T follicular helper cell (primary cell): ENCODE data around the gene RCC1.
"Not testable (repeated sequence)": the region's sequence is repeated elsewhere in the genome, so short reads cannot be mapped to it uniquely, and the experiment has no call there.

Experiments used
- DNase-seq: peaks from one replicate; pipeline ENCODE4 v3.0.0-alpha.2; 2020; ENCODE audit warnings: low read depth

Gene RCC1

DNA sequence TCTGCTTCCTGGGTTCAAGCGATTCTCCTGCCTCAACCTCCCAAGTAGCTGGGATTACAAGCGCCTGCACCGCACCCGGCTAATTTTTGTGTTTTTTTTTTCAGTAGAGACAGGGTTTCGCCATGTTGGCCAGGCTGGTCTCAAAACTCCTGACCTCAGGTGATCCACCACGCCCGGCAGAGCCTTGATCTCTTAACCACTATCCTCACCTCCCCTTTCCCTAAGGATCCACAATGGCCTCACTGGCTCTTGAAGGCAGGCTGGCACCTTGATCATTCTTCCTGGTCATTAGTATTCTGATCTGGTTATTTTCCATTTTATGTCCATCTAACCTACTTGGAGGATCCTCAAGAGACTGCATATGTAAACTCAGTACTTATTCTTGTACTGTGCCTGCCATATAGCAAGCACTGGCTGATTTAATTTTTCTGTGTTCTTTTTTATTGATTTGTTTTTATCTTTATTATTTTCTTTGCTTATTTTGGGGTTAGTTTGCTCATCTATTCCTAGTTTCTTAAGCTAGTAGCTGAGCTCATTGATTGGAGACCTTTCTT lies 6.3 kb downstream of the RCC1 start:
- no peak for DNase-seq

- not testable (repeated sequence) for DNase-seq
These were observed 8.6 kb downstream of the RCC1 start for GRCh38 chr1:28514445-28514933.

- no peak for DNase-seq
These were observed 10.7 kb downstream of the RCC1 start for GRCh38 chr1:28516518-28516956.

DNA sequence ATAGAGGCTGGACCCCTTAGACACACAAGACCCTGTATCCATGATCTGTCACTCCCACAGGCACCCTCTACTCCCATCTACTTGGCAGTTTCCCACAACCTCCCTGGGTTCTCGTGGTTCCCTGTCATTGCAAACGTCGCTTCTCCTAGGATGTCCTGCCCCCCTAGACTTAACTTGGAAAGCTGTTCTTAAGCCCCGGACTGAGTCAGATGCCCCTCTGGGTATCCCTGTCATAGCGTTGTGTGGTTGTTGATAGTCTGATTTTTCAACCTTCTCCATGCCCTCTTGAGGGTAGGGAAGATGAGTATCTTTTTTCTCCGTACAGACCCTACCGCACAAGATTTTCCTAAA lies 11.8 kb downstream of the RCC1 start:
- no peak for DNase-seq

DNA sequence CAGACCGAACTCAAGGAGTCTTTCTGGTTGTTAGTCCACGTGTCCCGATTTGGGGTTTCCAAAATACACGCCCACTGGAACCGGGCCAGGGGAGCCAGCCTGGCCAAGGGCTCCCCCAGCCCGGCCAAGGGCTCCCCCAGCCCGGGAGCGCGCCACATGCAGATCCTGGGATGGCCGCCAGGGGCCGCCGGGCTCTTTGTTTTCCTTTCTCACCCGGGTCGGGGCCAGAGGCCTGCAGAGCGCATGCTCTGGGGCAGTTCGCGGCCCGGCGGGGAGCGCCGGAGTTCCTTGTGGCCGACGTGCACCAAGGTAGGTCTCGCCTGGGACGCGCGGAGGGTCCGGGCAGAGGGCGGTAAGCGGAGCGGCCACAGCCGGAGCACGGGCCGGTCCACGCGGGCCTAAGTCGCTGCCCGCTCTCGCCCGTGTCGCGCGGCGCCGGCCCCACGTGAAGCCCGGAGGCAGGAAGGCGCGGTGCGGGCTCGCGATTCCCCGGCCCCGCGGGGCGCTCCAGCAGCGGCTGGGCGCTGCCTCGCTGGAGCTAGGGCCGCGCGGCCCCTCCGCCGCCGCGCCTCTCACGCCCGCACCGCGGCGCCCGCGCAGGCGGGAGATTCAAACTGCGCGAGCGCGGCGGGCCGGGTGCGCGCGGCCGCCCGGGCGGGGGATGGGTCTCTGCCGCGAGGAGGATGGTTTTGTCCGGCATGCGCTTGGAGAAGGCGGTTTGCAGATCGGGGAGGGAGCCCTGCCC lies 12.3 kb downstream of the RCC1 start:
- peak; percentile 75 for DNase-seq

DNA sequence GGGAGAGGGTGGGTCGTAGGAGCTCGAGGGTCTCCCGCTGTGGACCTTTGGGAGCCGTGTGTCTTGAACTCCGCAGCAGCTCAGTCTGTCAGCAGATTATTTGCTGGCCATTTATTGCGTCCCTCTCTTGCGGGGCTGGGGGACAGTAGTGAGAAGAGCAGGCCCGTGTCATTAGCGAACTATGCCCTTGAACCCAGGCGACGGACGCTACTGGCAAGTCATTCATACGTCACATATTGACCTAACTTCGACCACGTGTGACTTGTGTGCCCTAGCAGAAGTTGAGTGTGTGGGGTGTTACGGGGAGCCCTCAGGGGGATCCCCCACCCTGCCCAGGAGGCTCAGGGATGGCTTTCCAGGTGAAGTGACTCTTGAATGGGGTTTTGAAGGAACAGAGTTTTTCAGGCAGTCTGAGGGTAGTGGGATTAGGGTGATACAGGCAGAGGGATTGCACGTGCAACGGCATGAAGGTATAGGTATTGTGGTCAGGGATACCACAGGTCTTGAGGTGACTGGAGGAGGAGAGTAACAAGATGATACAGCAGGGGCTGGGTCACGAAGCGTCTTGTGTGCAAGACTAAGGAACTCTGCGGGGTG lies 13.0 kb downstream of the RCC1 start:
- DNase-seq, result no peak

DNA sequence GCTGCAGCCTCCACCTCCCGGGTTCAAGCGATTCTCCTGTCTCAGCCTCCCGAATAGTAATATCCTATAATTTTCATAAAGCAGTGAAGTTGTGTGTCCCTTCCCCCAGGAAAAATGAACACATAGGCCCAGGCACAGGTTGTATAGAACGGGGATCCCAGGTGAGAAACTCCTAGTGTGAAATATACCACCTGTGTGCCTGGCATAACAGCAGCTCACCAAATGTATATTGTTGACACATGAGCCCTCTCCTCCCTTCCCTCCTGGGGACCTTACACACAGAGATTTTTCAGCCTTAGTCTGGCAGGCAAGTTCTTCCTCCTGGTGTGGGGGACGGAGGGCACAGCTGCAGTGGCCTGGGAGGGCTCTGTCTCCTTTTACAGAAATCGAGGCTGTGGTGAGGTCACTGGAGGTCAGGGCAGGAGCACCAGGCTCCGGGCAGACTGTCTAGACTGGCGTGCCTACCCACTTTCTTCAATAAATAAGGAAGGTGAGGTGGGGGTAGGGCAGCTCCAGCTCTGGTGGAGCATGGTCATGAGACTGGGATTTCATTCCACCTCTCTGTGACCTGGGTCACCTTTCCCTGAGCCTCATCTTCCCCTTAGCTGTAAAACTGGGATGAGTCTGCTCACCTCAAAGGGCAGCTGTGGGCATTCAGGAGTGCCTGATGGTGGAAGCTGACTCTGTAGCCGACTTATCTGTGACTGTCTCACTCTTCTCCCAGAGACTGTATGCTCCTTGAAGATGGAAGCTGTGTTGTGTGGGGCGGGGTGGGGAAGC lies 14.3 kb downstream of the RCC1 start:
- no peak for DNase-seq

DNA sequence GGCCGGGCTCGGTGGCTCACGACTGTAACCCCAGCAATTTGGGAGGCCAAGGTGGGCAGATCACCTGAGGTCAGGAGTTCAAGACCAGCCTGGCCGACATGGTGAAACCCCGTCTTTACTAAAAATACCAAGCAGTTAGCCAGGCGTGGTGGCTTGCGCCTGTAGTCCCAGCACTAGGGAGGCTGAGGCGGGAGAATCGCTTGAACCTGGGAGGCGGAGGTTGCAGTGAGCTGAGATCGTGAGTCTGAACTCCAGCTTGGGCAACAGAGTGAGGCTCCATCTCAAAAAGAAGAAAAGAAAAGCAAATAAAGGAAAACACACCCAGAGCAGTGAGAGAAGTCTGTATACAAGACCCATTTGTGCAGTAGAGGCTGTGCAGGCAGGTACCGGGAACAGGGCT lies 15.0 kb downstream of the RCC1 start:
- not testable (repeated sequence) for DNase-seq

- DNase-seq, result no peak
These were observed 15.8 kb downstream of the RCC1 start for GRCh38 chr1:28521502-28522164.

DNA sequence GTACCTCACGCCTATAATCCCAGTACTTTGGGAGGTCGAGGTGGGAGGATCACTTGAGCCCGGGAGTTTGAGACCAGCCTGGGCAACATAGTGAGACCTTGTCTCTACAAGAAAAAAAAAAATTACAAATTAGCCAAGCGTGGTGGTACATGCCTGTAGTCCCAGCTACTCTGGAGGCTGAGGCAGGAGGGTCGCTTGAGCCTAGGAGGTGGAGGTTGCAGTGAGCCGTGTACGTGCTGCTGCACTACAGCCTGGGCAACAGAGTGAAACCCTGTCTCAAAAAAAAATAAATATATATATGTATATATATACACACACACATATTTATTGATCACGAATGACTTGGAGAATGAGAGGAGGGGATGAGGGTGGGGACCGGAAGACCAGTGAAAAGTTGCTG lies 16.7 kb downstream of the RCC1 start:
- DNase-seq, result not testable (repeated sequence)

GRCh38 chr1:28525002-28525642 lies 19.3 kb downstream of the RCC1 start:
- not testable (repeated sequence) for DNase-seq

- no peak for DNase-seq
These were observed 21.0 kb downstream of the RCC1 start for GRCh38 chr1:28526886-28527285.

DNA sequence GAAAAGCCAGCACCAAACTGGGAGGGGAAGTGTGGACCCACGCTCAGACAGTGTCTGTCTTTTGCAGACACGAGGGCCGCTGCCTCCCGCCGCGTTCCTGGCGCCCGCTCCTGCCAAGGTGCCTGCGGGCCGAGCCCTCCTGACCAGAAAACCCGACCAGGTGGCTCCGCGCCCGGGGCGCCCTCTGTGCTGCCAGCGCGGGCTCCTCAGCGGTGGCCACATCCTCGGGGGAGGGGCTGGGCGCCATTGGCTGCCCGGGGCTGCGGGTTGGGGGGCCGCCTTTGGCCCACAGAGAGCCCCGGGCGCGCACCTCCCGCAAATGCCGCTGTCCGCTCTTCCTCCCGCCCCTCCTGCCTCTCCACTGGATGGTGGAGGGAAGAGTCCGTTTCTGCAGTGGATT lies 24.6 kb downstream of the RCC1 start:
- no peak for DNase-seq

GRCh38 chr1:28534671-28535070 lies 28.8 kb downstream of the RCC1 start:
- DNase-seq, result no peak

DNA sequence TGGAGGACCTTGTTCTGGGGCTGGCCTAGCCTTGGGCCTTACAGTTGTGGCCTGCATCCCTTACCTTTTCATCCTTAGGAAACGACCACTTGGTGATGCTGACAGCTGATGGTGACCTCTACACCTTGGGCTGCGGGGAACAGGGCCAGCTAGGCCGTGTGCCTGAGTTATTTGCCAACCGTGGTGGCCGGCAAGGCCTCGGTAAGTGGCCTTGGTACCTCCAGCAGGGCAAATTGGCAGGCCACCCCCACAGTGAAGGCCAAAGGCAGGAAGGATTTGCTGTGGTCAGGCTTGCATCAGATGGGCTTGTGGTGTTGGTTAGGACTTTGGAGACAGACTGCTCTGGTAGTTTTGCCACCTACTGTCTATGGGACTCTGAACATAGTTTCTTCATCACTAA lies 29.3 kb downstream of the RCC1 start:
- DNase-seq, result no peak

GRCh38 chr1:28537457-28538199 lies 31.8 kb downstream of the RCC1 start:
- no peak for DNase-seq

- no peak for DNase-seq
These were observed 32.4 kb downstream of the RCC1 start for GRCh38 chr1:28538286-28538685.

DNA sequence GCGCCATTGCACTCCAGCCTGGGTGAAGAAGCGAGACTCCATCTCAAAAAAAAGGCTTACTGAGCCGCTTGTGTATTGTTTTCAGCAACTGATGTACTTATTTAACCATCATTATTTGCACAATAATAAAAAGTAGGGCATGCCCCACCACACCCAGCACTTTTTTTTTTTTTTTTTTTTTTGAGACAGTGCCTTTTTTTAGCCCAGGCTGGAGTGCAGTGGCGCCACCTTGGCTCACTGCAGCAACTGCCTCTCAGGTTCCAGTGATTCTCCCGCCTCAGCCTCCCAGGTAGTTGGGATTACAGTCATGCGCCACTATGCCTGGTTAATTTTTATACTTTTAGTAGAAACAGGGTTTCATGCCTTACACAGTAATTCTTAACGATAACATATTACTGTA lies 34.8 kb downstream of the RCC1 start:
- no peak for DNase-seq

DNA sequence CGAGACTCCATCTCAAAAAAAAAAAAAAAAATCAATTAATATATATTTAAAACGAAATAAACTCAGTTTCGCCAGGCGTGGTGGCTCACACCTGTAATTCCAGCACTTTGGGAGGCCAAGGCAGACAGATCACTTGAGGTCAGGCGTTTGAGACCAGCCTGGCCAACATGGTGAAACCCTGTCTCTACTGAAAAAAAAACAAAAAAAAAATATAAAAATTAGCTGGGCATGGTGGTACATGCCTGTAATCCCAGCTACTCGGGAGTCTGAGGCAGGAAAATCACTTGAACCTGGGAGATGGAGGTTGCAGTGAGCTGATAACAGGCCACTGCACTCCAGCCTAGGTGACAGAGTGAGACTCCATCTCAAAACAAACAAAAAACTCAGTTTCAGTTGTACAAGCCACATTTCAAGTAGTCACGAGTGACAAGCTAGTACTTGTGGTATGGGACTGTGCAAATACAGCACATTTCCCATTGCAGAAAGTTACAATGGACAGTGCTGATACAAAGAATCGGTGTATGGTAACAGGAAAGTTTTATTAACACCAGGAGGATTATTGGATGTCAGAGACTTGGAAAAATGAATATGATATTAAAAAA lies 35.7 kb downstream of the RCC1 start:
- not testable (repeated sequence) for DNase-seq

- DNase-seq, result no peak
These were observed 39.4 kb downstream of the RCC1 start for GRCh38 chr1:28545246-28545628.
